Astrocyte (in vitro differentiated cells and primary cell): ENCODE measurements around the gene DOCK3. TPM values are rescaled to one million over a fixed set of nuclear protein-coding genes. Genes with fewer than 3 reads are reported as not detected.

Experiments
- DNase-seq: peaks from one replicate; pipeline ENCODE4 v3.0.0-alpha.2; 2010; ENCODE audit warnings: low read depth
- FAIRE-seq: peaks from 2 replicates; lab custom pipeline; 2011; peaks lifted over from hg19 to GRCh38; lab: Jason Lieb, UNC
- H2AFZ ChIP-seq: 2 replicates; pipeline ENCODE4 v1.6.0; 2012; ENCODE audit warnings: low read depth, low read length, inconsistent platforms
- H3K27ac ChIP-seq: 2 replicates; pipeline ENCODE4 v1.5.1; 2011; ENCODE audit warnings: low read depth, low read length, inconsistent platforms
- H3K27me3 ChIP-seq: 2 replicates; pipeline ENCODE4 v1.6.0; 2011; ENCODE audit warnings: low read length, inconsistent platforms; ENCODE audit not compliant: insufficient read depth
- H3K36me3 ChIP-seq: 2 replicates; pipeline ENCODE4 v1.5.1; 2011; ENCODE audit warnings: low read length, inconsistent platforms; ENCODE audit not compliant: insufficient read depth
- H3K4me1 ChIP-seq: 2 replicates; pipeline ENCODE4 v1.5.1; 2011; ENCODE audit warnings: low read length, inconsistent platforms; ENCODE audit not compliant: insufficient read depth
- H3K4me2 ChIP-seq: 2 replicates; pipeline ENCODE4 v1.6.0; 2012; ENCODE audit warnings: low read length, inconsistent platforms
- H3K4me3 ChIP-seq: 2 replicates; pipeline ENCODE4 v1.5.1; 2011; ENCODE audit warnings: low read depth, mild to moderate bottlenecking, low read length, inconsistent platforms; ENCODE audit not compliant: insufficient read depth
- H3K79me2 ChIP-seq: 2 replicates; pipeline ENCODE4 v1.6.0; 2012; ENCODE audit warnings: mild to moderate bottlenecking, low read length, inconsistent platforms; ENCODE audit not compliant: insufficient read depth
- H3K9ac ChIP-seq: 2 replicates; pipeline ENCODE4 v1.6.0; 2012; ENCODE audit warnings: mild to moderate bottlenecking, low read length, inconsistent platforms
- H3K9me3 ChIP-seq: 2 replicates; pipeline ENCODE4 v1.5.1; 2012; ENCODE audit warnings: low read depth, mild to moderate bottlenecking, low read length, inconsistent platforms; ENCODE audit not compliant: insufficient read depth
- H4K20me1 ChIP-seq: 2 replicates; pipeline ENCODE4 v1.6.0; 2012; ENCODE audit warnings: low read length, inconsistent platforms; ENCODE audit not compliant: insufficient read depth
- H3K27ac Mint-ChIP-seq: one replicate; pipeline ENCODE4 v1.8.0; 2021; ENCODE audit warnings: mild to moderate bottlenecking, mixed read lengths; ENCODE audit not compliant: unreplicated experiment
- H3K27me3 Mint-ChIP-seq: one replicate; pipeline ENCODE4 v1.8.0; 2021; ENCODE audit warnings: low read depth, mixed read lengths; ENCODE audit not compliant: unreplicated experiment
- H3K36me3 Mint-ChIP-seq: one replicate; pipeline ENCODE4 v1.8.0; 2021; ENCODE audit warnings: low read depth, mixed read lengths; ENCODE audit not compliant: unreplicated experiment
- H3K4me1 Mint-ChIP-seq: one replicate; pipeline ENCODE4 v1.8.0; 2021; ENCODE audit warnings: low read depth, mixed read lengths; ENCODE audit not compliant: unreplicated experiment
- H3K4me3 Mint-ChIP-seq: one replicate; pipeline ENCODE4 v1.8.0; 2021; ENCODE audit warnings: mild to moderate bottlenecking, moderate library complexity, mixed read lengths; ENCODE audit not compliant: unreplicated experiment
- H3K9me3 Mint-ChIP-seq: one replicate; pipeline ENCODE4 v1.8.0; 2021; ENCODE audit warnings: mild to moderate bottlenecking, mixed read lengths; ENCODE audit not compliant: unreplicated experiment
- CTCF ChIP-seq: IDR thresholded peaks from 2 replicates; pipeline ENCODE4 v1.5.1; 2011; ENCODE audit warnings: low read depth, mild to moderate bottlenecking, inconsistent platforms, low read length, moderate library complexity; ENCODE audit not compliant: insufficient read depth
- EZH2 ChIP-seq: IDR thresholded peaks from 2 replicates; pipeline ENCODE4 v1.6.1; 2012; ENCODE audit warnings: mild to moderate bottlenecking, low read length, inconsistent platforms; ENCODE audit not compliant: insufficient read depth
- total RNA-seq: library from RNA; stranded (reverse); gene quantifications from 2 replicates; pipeline ENCODE4 v1.2.1, GENCODE V29; 2021

DOCK3 gene
- total RNA-seq, 1 donor from 2014 or later, result 3.3 TPM

GRCh38 chr3:50811893-50812292 is 137.2 kb downstream of the DOCK3 start:
- FAIRE-seq (no peak), DNase-seq (no peak)
- Mint-ChIP-seq H3K9me3 (no peaks in the 10 kb centered on the region), H3K4me1 (peaks cover 18% of the 10 kb centered on the region), H3K4me3 (no peak overlapping the region), H3K36me3 (no peaks in the 10 kb centered on the region), H3K27ac (no peak overlapping the region), H3K27me3 (no peaks in the 10 kb centered on the region)
- no peaks in the 10 kb centered on the region for H3K4me1 ChIP-seq
- no peaks in the 10 kb centered on the region for H3K79me2 ChIP-seq
- H3K9me3 ChIP-seq, result no peaks in the 10 kb centered on the region
- H3K27ac ChIP-seq, result no peak overlapping the region
- no peak overlapping the region for H3K4me2 ChIP-seq
- H3K27me3 ChIP-seq, result no peaks in the 10 kb centered on the region
- TF ChIP-seq EZH2, result no peak
- TF ChIP-seq CTCF, result no peak
- H4K20me1 ChIP-seq, result no peaks in the 10 kb centered on the region
- H3K36me3 ChIP-seq, result no peaks in the 10 kb centered on the region
- H2AFZ ChIP-seq, result no peak overlapping the region
- no peak overlapping the region for H3K9ac ChIP-seq
- no peak overlapping the region for H3K4me3 ChIP-seq

- H3K36me3 Mint-ChIP-seq, result no peaks in the 10 kb centered on the region
- no peaks in the 10 kb centered on the region for H3K9me3 ChIP-seq
- H3K4me3 ChIP-seq, result no peak overlapping the region
- H3K27me3 Mint-ChIP-seq, result no peaks in the 10 kb centered on the region
- H3K4me3 Mint-ChIP-seq, result no peak overlapping the region
- H3K36me3 ChIP-seq, result no peaks in the 10 kb centered on the region
- peak overlapping the region; percentile 54 for H3K27ac Mint-ChIP-seq
- no peaks in the 10 kb centered on the region for H3K27me3 ChIP-seq
- H3K9ac ChIP-seq, result no peak overlapping the region
- H3K4me1 ChIP-seq, result no peaks in the 10 kb centered on the region
- no peaks in the 10 kb centered on the region for H3K79me2 ChIP-seq
- H2AFZ ChIP-seq, result no peak overlapping the region
- no peak for DNase-seq
- no peaks in the 10 kb centered on the region for H4K20me1 ChIP-seq
- no peak overlapping the region for H3K4me2 ChIP-seq
- TF ChIP-seq EZH2, result no peak
- no peak for TF ChIP-seq CTCF
- no peak overlapping the region for H3K27ac ChIP-seq
- H3K9me3 Mint-ChIP-seq, result no peaks in the 10 kb centered on the region
- peaks cover 11% of the 10 kb centered on the region for H3K4me1 Mint-ChIP-seq
- FAIRE-seq, result no peak
These were observed 141.1 kb downstream of the DOCK3 start for GRCh38 chr3:50815844-50816243.

GRCh38 chr3:50816894-50817293 is 142.2 kb downstream of the DOCK3 start:
- no peak for FAIRE-seq

More at GRCh38 chr3:50816894-50817293, 142.2 kb downstream of the DOCK3 start:
- no peak overlapping the region for H3K9ac ChIP-seq
- no peaks in the 10 kb centered on the region for H3K9me3 ChIP-seq
- H3K4me3 Mint-ChIP-seq, result no peak overlapping the region
- no peaks in the 10 kb centered on the region for H3K27me3 ChIP-seq
- no peak overlapping the region for H3K27ac ChIP-seq
- H3K27ac Mint-ChIP-seq, result no peak overlapping the region
- H3K36me3 ChIP-seq, result no peaks in the 10 kb centered on the region
- no peaks in the 10 kb centered on the region for H3K27me3 Mint-ChIP-seq
- H3K9me3 Mint-ChIP-seq, result no peaks in the 10 kb centered on the region
- no peak for TF ChIP-seq EZH2
- TF ChIP-seq CTCF, result no peak
- H3K79me2 ChIP-seq, result no peaks in the 10 kb centered on the region
- H4K20me1 ChIP-seq, result no peaks in the 10 kb centered on the region
- H3K4me3 ChIP-seq, result no peak overlapping the region
- no peaks in the 10 kb centered on the region for H3K4me1 ChIP-seq
- no peaks in the 10 kb centered on the region for H3K36me3 Mint-ChIP-seq
- H3K4me1 Mint-ChIP-seq, result peaks cover 11% of the 10 kb centered on the region
- DNase-seq, result no peak
- no peak overlapping the region for H2AFZ ChIP-seq
- H3K4me2 ChIP-seq, result no peak overlapping the region
